WTC11 (cell line): Measurements from ENCODE around the gene PEAR1. TPM values are rescaled to one million over a fixed set of nuclear protein-coding genes. Genes with fewer than 3 reads are reported as not detected.

Experiments used
- ATAC-seq: fragments of 200-7000 bp; cut with Tn5 transposase; 2 replicates; pipeline ENCODE4 v1.10.0; 2021; ENCODE audit warnings: mild to moderate bottlenecking, moderate library complexity
- CTCF ChIA-PET: fragments of 300-600 bp; sonication (Branson Sonifier 250); formaldehyde crosslinking; loops from one replicate; lab custom pipeline; 2021; ENCODE audit warnings: antibody characterized with exemption; lab: Charles Lee
- POLR2A ChIA-PET: fragments of 350-600 bp; sonication (Branson Sonifier 250); formaldehyde crosslinking; loops from one replicate; lab custom pipeline; 2021; ENCODE audit warnings: antibody characterized with exemption; lab: Charles Lee
- DNase-seq: peaks from one replicate; pipeline ENCODE4 v3.0.0; 2021; ENCODE audit warnings: low spot score
- H3K27ac Mint-ChIP-seq: 2 replicates; pipeline ENCODE4 v1.8.0; 2021; ENCODE audit warnings: mixed read lengths
- H3K27me3 Mint-ChIP-seq: 2 replicates; pipeline ENCODE4 v1.8.0; 2021; ENCODE audit warnings: low read depth, mild to moderate bottlenecking, moderate library complexity, mixed read lengths
- H3K36me3 Mint-ChIP-seq: 2 replicates; pipeline ENCODE4 v1.8.0; 2021; ENCODE audit warnings: mixed read lengths
- H3K4me1 Mint-ChIP-seq: 2 replicates; pipeline ENCODE4 v1.8.0; 2022; ENCODE audit warnings: mixed read lengths
- H3K4me3 Mint-ChIP-seq: 2 replicates; pipeline ENCODE4 v1.8.0; 2021; ENCODE audit warnings: mild to moderate bottlenecking, moderate library complexity, mixed read lengths
- H3K9me3 Mint-ChIP-seq: 2 replicates; pipeline ENCODE4 v1.8.0; 2021; ENCODE audit warnings: mixed read lengths
- ELF4 ChIP-seq: sonication (generic); formaldehyde crosslinking; IDR thresholded peaks from 2 replicates; pipeline ENCODE4 v1.8.1; 2022; ENCODE audit warnings: low read depth, mild to moderate bottlenecking, moderate library complexity, missing genetic modification reagents
- FOXK1 ChIP-seq: sonication (generic); formaldehyde crosslinking; IDR thresholded peaks from 2 replicates; pipeline ENCODE4 v1.8.0; 2022; ENCODE audit warnings: mild to moderate bottlenecking, moderate library complexity, missing genetic modification reagents
- GABPB1 ChIP-seq: sonication (generic); formaldehyde crosslinking; IDR thresholded peaks from 2 replicates; pipeline ENCODE4 v1.8.1; 2023; ENCODE audit warnings: mild to moderate bottlenecking, missing genetic modification reagents
- GRHL2 ChIP-seq: fragments of 250-450 bp; sonication (Bioruptor Pico); IDR thresholded peaks from 2 replicates; pipeline ENCODE4 v1.8.0; 2022; ENCODE audit warnings: mild to moderate bottlenecking, moderate library complexity; ENCODE audit not compliant: insufficient replicate concordance, severe bottlenecking
- JUN ChIP-seq: sonication (generic); formaldehyde crosslinking; IDR thresholded peaks from 2 replicates; pipeline ENCODE4 v1.8.0; 2023; ENCODE audit warnings: mild to moderate bottlenecking, missing genetic modification reagents
- MAX ChIP-seq: sonication (generic); formaldehyde crosslinking; IDR thresholded peaks from 2 replicates; pipeline ENCODE4 v1.8.0; 2022; ENCODE audit warnings: mild to moderate bottlenecking, missing genetic modification reagents
- NFATC4 ChIP-seq: fragments of 250-450 bp; sonication (Bioruptor Pico); IDR thresholded peaks from 2 replicates; pipeline ENCODE4 v1.9.0; 2021; ENCODE audit warnings: mild to moderate bottlenecking
- NFE2L1 ChIP-seq: sonication (generic); formaldehyde crosslinking; IDR thresholded peaks from 2 replicates; pipeline ENCODE4 v1.8.1; 2023; ENCODE audit warnings: missing genetic modification reagents
- NR3C1 ChIP-seq: sonication (generic); formaldehyde crosslinking; conservative IDR thresholded peaks from 2 replicates; pipeline ENCODE4 v1.8.1; 2023; ENCODE audit warnings: low read depth, mild to moderate bottlenecking, missing genetic modification reagents
- RELA ChIP-seq: sonication (generic); formaldehyde crosslinking; IDR thresholded peaks from 2 replicates; pipeline ENCODE4 v1.8.1; 2022; ENCODE audit warnings: missing genetic modification reagents, mild to moderate bottlenecking, borderline replicate concordance
- RORB ChIP-seq: fragments of 250-450 bp; sonication (Bioruptor Pico); IDR thresholded peaks from 2 replicates; pipeline ENCODE4 v1.9.0; 2021; ENCODE audit warnings: mild to moderate bottlenecking
- STAT6 ChIP-seq: sonication (generic); formaldehyde crosslinking; conservative IDR thresholded peaks from 2 replicates; pipeline ENCODE4 v1.8.1; 2023; ENCODE audit warnings: mild to moderate bottlenecking, low read depth, missing genetic modification reagents, moderate library complexity
- TCF7 ChIP-seq: sonication (generic); formaldehyde crosslinking; IDR thresholded peaks from 2 replicates; pipeline ENCODE4 v1.8.0; 2022; ENCODE audit warnings: mild to moderate bottlenecking, low read depth, missing genetic modification reagents, moderate library complexity
- TEAD1 ChIP-seq: sonication (generic); formaldehyde crosslinking; IDR thresholded peaks from 2 replicates; pipeline ENCODE4 v1.8.0; 2022; ENCODE audit warnings: mild to moderate bottlenecking, missing genetic modification reagents
- TEAD4 ChIP-seq: sonication (generic); formaldehyde crosslinking; IDR thresholded peaks from 2 replicates; pipeline ENCODE4 v1.8.0; 2022; ENCODE audit warnings: mild to moderate bottlenecking, missing genetic modification reagents
- TP53 ChIP-seq: sonication (generic); formaldehyde crosslinking; IDR thresholded peaks from 2 replicates; pipeline ENCODE4 v1.8.1; 2023; ENCODE audit warnings: mild to moderate bottlenecking, missing genetic modification reagents
- ZNF396 ChIP-seq: fragments of 250-450 bp; sonication (Bioruptor Pico); IDR thresholded peaks from 2 replicates; pipeline ENCODE4 v1.8.0; 2021; ENCODE audit warnings: mild to moderate bottlenecking, moderate library complexity, borderline replicate concordance
- ZNF416 ChIP-seq: fragments of 250-450 bp; sonication (Bioruptor Pico); IDR thresholded peaks from 2 replicates; pipeline ENCODE4 v1.9.0; 2021; ENCODE audit warnings: mild to moderate bottlenecking, inconsistent platforms
- ZNF671 ChIP-seq: fragments of 250-450 bp; sonication (Bioruptor Pico); IDR thresholded peaks from 2 replicates; pipeline ENCODE4 v1.8.0; 2021; ENCODE audit warnings: mild to moderate bottlenecking
- total RNA-seq: library from RNA; stranded (reverse); gene quantifications from 3 replicates; pipeline ENCODE4 v1.2.3, GENCODE V29; 2021
- TF ChIP-seq, protein P1 (sequence below): fragments of 250-450 bp; sonication (Bioruptor Pico); IDR thresholded peaks from 2 replicates; pipeline ENCODE4 v1.9.0; 2021; ENCODE audit warnings: moderate library complexity, mild to moderate bottlenecking, inconsistent platforms, borderline replicate concordance

PEAR1 gene
- total RNA-seq, 1 experiment from 2014 or later, result 1.6 TPM

DNA sequence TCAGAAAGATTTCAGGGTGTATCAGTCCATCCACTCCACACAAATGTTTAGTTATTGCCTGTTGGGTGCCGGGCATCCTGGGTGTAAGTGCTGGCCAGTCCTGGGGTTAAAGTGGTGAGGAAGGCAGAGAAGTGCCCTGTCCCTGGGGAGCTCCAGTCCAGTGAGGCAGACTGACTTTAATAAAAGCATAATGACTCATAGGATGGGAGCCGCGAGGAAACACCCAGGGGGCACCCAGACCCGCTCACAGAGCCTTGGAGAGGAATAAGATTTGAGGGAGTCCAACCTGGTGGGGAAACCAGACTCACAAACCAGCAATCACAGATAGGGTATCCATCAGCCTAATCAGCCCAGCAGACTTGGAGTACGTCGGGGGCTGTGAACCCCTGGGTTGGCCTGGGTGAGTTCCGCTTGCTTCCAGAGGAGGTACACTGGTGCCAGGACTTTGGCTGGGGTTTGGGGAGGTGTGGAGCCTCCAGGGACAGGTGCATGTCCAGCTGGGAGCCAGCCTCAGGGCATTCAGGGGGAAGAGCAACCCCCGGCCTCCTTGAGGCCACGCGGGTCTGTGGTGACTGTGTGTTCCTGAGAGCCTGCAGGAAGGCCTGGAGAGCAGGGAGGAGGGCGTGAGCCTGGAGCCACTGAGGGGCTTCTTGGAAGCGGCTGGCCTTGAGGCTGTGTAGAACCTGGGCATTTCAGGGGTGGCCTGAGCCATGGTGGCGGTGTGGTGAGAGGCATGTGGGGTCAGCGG is 3.7 kb downstream of the PEAR1 start:
- H3K36me3 Mint-ChIP-seq, result no peaks in the 10 kb centered on the region
- H3K27ac Mint-ChIP-seq, result no peak overlapping the region
- H3K4me3 Mint-ChIP-seq, result no peak overlapping the region
- TF ChIP-seq NFATC4 (CRISPR knock-in tag) (no peak), STAT6 (no peak), ZNF416 (CRISPR knock-in tag) (no peak), MAX (no peak), TCF7 (CRISPR knock-in tag) (no peak), JUN (CRISPR knock-in tag) (no peak), NR3C1 (CRISPR knock-in tag) (no peak), GABPB1 (CRISPR knock-in tag) (no peak), TEAD1 (CRISPR knock-in tag) (no peak), NFE2L1 (CRISPR knock-in tag) (no peak), TEAD4 (CRISPR knock-in tag) (no peak), GRHL2 (CRISPR knock-in tag) (no peak), TP53 (CRISPR knock-in tag) (no peak)
- ChIA-PET POLR2A (no interaction called here), CTCF (interaction anchor here (1.0 to 3.0 kb wide), 7 partner anchors 13 to 31 kb away, joined by 3 to 15 read pairs (median 7); partner anchors contain the start of gene LRRC71)
- DNase-seq (no peak), ATAC-seq (no peak)
- peaks cover 18% of the 10 kb centered on the region for H3K4me1 Mint-ChIP-seq
- no peaks in the 10 kb centered on the region for H3K9me3 Mint-ChIP-seq
- H3K27me3 Mint-ChIP-seq, result peaks cover 46% of the 10 kb centered on the region

DNA sequence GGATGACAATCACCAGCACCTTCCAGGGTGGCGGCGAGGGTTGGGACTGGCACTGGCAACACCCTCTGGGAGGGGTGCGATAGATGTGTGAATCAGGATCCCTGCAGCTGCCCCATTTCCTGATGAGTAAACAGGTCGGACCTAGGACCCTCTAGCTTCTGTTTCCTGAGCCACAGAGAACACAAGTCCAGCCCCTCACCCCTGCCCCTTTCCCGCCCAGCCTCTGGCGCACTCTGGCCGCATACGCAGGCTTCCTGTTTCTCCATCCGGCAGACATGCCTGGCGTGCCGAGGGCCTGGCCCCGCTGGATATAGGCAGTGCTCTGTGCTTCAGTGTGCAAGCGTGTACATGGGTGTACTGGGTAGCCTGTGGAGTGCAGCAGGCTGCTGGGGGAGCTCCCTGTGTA is 4.6 kb downstream of the PEAR1 start:
- ChIA-PET POLR2A (no interaction called here), CTCF (interaction anchor here (1.4 to 3.0 kb wide), 4 partner anchors 8 to 26 kb away, joined by 4 to 15 read pairs (median 6); partner anchors contain the start of gene LRRC71)
- Mint-ChIP-seq H3K4me3 (no peak overlapping the region), H3K4me1 (peaks cover 20% of the 10 kb centered on the region), H3K27ac (no peak overlapping the region), H3K9me3 (no peaks in the 10 kb centered on the region), H3K36me3 (no peaks in the 10 kb centered on the region), H3K27me3 (peaks cover 37% of the 10 kb centered on the region)
- DNase-seq (no peak), ATAC-seq (no peak)
- TF ChIP-seq FOXK1 (CRISPR knock-in tag) (no peak), ELF4 (no peak), ZNF671 (no peak), RORB (CRISPR knock-in tag) (no peak), NFE2L1 (CRISPR knock-in tag) (no peak), RELA (CRISPR knock-in tag) (no peak), STAT6 (no peak), NR3C1 (CRISPR knock-in tag) (no peak), ZNF396 (CRISPR knock-in tag) (no peak)
- TF ChIP-seq, protein P1, sequence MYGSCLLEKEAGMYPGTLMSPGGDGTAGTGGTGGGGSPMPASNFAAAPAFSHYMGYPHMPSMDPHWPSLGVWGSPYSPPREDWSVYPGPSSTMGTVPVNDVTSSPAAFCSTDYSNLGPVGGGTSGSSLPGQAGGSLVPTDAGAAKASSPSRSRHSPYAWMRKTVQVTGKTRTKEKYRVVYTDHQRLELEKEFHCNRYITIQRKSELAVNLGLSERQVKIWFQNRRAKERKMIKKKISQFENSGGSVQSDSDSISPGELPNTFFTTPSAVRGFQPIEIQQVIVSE (CRISPR knock-in tag), result no peak
